ENCODE data around the gene ZIM2. TPM values are rescaled to one million over a fixed set of nuclear protein-coding genes. Genes with fewer than 3 reads are reported as not detected.

Gene ZIM2
- total and polyA plus RNA-seq, 2 of the 4 experiments (the other 2 are of a cell fraction), result not detected

DNA sequence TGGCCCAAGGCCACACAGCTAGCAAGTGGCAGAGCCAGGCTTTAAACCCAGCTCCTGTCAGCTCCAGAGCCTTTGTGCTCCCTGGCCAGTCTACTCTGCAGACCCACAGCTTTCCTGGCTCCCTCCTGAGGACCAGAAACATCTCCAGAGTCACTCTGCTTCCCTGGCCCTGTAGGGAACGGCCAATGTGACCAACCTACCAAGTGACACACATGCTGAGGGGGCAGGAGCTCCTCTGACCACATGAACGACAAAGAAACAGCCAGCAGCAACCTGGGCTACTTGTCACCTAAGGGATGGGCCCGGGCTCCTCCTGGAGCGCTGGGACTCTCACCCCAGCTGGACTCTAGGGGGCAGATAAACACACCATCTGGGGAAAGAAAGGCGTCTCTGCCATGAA is 19.3 kb downstream of the ZIM2 start:
- H3K18ac ChIP-seq (ENCODE audit: low read depth, low read length), result no peak overlapping the region
- no peak for ATAC-seq (ENCODE audit: low read depth)
- no peak for DNase-seq
- ChIA-PET CTCF (no interaction called here), POLR2A (ENCODE audit: unreplicated experiment) (no interaction called here)
- H3K9ac ChIP-seq (ENCODE audit: low read depth, low read length), result no peak overlapping the region
- no peaks in the 10 kb centered on the region for H3K4me1 ChIP-seq (ENCODE audit: control insufficient read depth, insufficient read depth, low read length)
- peaks cover 62% of the 10 kb centered on the region for H3K9me3 ChIP-seq (ENCODE audit: control insufficient read depth, insufficient read depth, low read length)
- BruUV-seq (replicated peaks), result no TSS peak
- H2BK20ac ChIP-seq (ENCODE audit: low read depth, low read length), result no peak overlapping the region
- H3K4me3 ChIP-seq (ENCODE audit: insufficient read depth, low read depth, low read length), result no peak overlapping the region
- H3K4me2 ChIP-seq (ENCODE audit: low read depth, low read length), result no peak overlapping the region
- TF ChIP-seq POLR2A (IDR thresholded peaks at IDR 0.05; ENCODE audit: low read depth, low read length), result no peak
- TF ChIP-seq, protein P1, sequence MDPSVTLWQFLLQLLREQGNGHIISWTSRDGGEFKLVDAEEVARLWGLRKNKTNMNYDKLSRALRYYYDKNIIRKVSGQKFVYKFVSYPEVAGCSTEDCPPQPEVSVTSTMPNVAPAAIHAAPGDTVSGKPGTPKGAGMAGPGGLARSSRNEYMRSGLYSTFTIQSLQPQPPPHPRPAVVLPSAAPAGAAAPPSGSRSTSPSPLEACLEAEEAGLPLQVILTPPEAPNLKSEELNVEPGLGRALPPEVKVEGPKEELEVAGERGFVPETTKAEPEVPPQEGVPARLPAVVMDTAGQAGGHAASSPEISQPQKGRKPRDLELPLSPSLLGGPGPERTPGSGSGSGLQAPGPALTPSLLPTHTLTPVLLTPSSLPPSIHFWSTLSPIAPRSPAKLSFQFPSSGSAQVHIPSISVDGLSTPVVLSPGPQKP (IDR thresholded peaks at IDR 0.05; ENCODE audit: borderline replicate concordance, low read depth, low read length), result no peak
- no peak for TF ChIP-seq MAFK (IDR thresholded peaks at IDR 0.05; ENCODE audit: low read depth, low read length)
- TF ChIP-seq RAD21 (IDR thresholded peaks at IDR 0.05; ENCODE audit: low read length), result no peak
- no peak for TF ChIP-seq CHD1 (IDR thresholded peaks at IDR 0.05; ENCODE audit: low read depth, low read length)
- no peak for TF ChIP-seq MAZ (IDR thresholded peaks at IDR 0.05; ENCODE audit: borderline replicate concordance, low read depth, low read length)
- no peak for TF ChIP-seq NFE2L2 (IDR thresholded peaks at IDR 0.05; ENCODE audit: low read depth, low read length)
- TF ChIP-seq FOS (IDR thresholded peaks at IDR 0.05; ENCODE audit: low read depth, low read length), result no peak
- no peak for TF ChIP-seq SMC3 (IDR thresholded peaks at IDR 0.05; ENCODE audit: low read depth, low read length)
- TF ChIP-seq RCOR1 (IDR thresholded peaks at IDR 0.05; ENCODE audit: insufficient replicate concordance, low read length), result no peak
- no peak for TF ChIP-seq CTCF (conservative IDR thresholded peaks at IDR 0.05; ENCODE audit: low read depth, low read length)
- dilution Hi-C loops (cut with HindIII; ENCODE audit: low sequenced_read_pairs, unreplicated experiment) (no loop called here), in situ Hi-C loops (cut with MboI; ENCODE audit: low sequenced_read_pairs) (no loop called here), intact Hi-C loops (cut with micrococcal nuclease) (no loop called here)
- H2BK120ac ChIP-seq (ENCODE audit: low read depth, low read length), result no peak overlapping the region
- no peak overlapping the region for H3K14ac ChIP-seq (replicated peaks; ENCODE audit: low read depth, low read length)
- H4K91ac ChIP-seq (ENCODE audit: insufficient read depth, low read depth, low read length), result no peak overlapping the region
- H4K5ac ChIP-seq (ENCODE audit: low read depth, low read length), result no peak overlapping the region
- H4K20me1 ChIP-seq (ENCODE audit: insufficient read depth, low read length), result no peaks in the 10 kb centered on the region
- no peaks in the 10 kb centered on the region for H3K27me3 ChIP-seq (ENCODE audit: control insufficient read depth, insufficient read depth, low read length)
- no peak overlapping the region for H2BK15ac ChIP-seq (ENCODE audit: low read depth, low read length)
- no peak overlapping the region for H4K8ac ChIP-seq (ENCODE audit: low read depth in 2 of 2, low read length in 2 of 2)
- H2AK9ac ChIP-seq (replicated peaks; ENCODE audit: low read depth, low read length, poor library complexity), result no peak overlapping the region
- WGBS, 2 experiments (ENCODE audit: extremely low coverage in 2 of 2, insufficient read length in 1 of 2), result no CpG with 5 or more reads among the region's 5 CpGs
- no peak overlapping the region for H2BK5ac ChIP-seq (ENCODE audit: low read depth, low read length, poor library complexity, severe bottlenecking)
- no peaks in the 10 kb centered on the region for H3K36me3 ChIP-seq (ENCODE audit: control insufficient read depth, insufficient read depth, low read length)
- H3K23ac ChIP-seq (ENCODE audit: low read depth, low read length), result no peak overlapping the region
- no peaks in the 10 kb centered on the region for H3K9me1 ChIP-seq (ENCODE audit: insufficient read depth, low read length)
- H3K56ac ChIP-seq (ENCODE audit: extremely low read depth, insufficient read depth, low read length), result no peak overlapping the region
- H2AFZ ChIP-seq (replicated peaks; ENCODE audit: low read length, poor library complexity), result no peak overlapping the region
- no peak overlapping the region for H3K27ac ChIP-seq (ENCODE audit: insufficient read depth, low read length)
- H3K79me1 ChIP-seq (ENCODE audit: low read depth in 1 of 2, low read length in 2 of 2), result no peaks in the 10 kb centered on the region
- H2AK5ac ChIP-seq (ENCODE audit: low read depth, low read length), result no peak overlapping the region
- H3K4ac ChIP-seq (ENCODE audit: low read depth, low read length), result no peak overlapping the region

Measured in IMR-90 (cell line).